GM18519 (cell line): ENCODE results near the gene ZNF598.
A peak's percentile ranks its signal among the peaks of the same experiment; 100 is the strongest.

Source experiments
- ATAC-seq: cut with Tn5 transposase; IDR thresholded peaks from one replicate; pipeline ENCODE4 v1.9.1; 2021; ENCODE audit warnings: mild to moderate bottlenecking, moderate library complexity; ENCODE audit not compliant: unreplicated experiment, low FRiP score

The ZNF598 gene

DNA sequence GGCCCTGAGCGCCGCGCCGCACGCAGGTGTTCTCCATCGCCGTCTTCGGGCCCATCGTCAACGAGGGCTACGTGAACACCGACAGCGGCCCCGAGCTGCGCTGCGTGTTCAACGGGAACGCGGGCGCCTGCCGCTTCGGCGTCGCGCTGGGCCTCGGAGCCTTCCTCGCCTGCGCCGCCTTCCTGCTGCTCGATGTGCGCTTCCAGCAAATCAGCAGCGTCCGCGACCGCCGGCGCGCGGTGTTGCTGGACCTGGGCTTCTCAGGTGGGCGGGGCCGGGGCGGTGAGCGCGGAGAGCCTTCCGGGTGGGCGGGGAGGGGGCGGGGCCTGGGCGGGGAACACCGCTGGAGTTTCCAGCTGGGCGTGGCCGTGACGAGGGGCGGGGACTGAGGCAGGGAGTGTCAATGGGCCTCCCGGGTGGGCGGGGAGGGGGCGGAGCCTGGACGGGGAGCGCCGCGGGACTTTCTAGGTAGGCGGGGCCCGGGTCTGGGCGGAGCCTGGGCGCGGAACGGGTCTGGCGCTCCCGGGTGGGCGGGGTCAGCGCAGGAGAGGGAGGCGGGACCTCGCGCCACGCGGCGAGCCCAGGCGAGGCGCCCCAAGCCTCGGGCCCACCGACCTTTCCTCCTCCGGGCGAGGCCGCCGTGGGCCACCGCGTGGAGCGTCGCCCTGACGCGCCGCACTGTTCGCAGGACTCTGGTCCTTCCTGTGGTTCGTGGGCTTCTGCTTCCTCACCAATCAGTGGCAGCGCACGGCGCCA, 17.5 kb downstream of the ZNF598 start:
- peak; percentile 40 for ATAC-seq

DNA sequence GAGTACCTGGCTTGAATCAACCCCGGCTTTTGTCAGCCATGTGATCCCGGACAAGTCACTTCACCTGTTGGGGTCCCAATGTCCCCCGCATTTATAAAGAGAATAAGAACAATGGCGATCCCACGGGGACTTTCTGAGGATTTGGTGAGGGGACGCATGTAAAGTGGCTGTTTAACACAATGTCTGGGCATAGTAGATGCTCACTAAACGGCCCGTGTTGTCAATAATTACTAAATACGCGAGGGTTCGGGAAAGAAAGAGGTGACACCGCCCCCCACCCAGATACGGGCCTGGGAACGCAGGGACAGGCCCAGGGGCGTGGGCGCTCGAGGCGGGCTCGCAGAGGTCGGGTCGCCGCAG, 18.1 kb downstream of the ZNF598 start:
- no peak for ATAC-seq

- no peak for ATAC-seq
Measured at GRCh38 chr16:1991135-1991551, 18.5 kb downstream of the ZNF598 start.

DNA sequence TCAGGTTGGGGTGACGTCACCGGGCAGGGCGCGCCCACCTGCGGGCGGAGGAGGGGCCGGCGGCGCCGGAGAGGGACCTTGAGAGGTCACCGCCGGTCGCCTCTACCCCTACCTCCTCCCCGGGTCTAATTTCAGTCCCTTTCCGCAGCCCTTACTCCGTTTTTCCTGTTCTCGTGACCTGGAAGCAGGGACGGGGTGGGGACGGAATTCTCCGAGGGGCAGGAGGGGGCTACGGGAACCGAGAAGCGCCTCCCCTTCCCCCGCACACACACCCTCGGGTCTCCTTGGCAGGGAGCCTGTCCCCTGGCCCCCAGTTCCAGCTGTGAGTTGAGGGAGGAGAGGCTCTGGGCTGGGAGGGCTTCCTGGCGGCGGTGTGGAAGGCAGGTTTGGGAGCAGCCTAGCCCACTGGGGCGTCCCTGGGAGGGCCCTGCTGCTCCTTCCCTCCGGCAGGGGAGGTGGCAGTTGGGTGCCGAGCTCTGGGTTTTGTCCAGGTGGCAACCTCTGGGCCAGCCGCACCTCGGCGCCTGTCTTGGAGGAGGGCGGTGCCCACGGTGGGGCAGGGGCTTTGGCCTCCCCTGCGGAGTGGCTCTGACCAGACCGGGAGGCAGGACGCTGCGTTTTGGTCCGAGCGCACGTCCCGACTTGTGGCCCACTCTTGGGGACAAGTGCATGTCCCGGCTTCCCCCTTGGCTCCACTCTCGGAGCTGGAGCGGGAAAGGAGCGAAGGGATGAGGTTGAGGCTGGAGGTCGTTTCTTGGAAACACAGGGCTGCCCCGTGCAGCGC, 19.1 kb downstream of the ZNF598 start:
- no peak for ATAC-seq

- no peak for ATAC-seq
Measured at GRCh38 chr16:1990101-1990350, 19.6 kb downstream of the ZNF598 start.

DNA sequence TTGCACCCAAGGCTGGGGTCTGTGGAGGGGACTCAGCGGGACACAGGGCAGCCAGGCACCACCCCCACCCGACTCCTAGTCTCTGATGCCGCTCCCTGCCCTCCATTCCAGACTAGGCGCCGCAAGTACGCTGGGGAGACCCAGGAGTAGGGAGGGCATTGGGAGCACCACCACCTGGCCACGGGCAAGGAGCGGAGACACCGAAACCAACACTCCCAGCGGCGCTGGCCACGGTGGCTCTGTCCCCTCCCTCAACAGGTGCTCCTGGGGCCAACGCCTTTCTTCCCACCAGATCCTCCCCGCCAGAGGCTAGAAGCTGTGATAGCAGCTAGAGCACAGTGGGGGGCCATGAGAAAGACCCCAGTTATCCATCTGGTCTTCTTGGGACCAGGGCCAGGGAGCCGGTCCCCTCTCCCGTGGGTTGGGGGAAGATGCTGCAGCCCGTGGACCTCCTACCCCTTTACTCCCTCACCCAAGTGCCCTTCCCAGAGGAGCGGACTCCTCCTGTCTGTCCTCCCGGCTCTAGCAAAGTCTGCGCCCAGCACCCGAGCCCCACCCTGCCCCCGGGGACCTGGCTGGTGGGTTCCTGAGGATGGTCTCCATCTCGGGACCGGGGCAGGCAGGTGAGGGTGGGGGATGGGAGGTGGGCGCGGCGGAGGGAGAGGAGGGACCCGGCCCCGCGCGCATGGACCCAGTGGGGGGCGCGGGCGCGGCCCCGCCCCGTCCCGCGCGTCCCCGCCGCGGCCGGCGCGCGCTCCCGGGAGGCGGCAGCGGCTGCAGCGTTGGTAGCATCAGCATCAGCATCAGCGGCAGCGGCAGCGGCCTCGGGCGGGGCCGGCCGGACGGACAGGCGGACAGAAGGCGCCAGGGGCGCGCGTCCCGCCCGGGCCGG, 20.2 kb downstream of the ZNF598 start, which contains the start of gene SYNGR3:
SYNGR3 (plus strand) TSS at position 762 of the 892 bp plus-strand sequence. CDS start 133 bp downstream, outside the sequence.
- no peak for ATAC-seq

GRCh38 chr16:1987198-1987597, 22.4 kb downstream of the ZNF598 start:
- no peak for ATAC-seq

DNA sequence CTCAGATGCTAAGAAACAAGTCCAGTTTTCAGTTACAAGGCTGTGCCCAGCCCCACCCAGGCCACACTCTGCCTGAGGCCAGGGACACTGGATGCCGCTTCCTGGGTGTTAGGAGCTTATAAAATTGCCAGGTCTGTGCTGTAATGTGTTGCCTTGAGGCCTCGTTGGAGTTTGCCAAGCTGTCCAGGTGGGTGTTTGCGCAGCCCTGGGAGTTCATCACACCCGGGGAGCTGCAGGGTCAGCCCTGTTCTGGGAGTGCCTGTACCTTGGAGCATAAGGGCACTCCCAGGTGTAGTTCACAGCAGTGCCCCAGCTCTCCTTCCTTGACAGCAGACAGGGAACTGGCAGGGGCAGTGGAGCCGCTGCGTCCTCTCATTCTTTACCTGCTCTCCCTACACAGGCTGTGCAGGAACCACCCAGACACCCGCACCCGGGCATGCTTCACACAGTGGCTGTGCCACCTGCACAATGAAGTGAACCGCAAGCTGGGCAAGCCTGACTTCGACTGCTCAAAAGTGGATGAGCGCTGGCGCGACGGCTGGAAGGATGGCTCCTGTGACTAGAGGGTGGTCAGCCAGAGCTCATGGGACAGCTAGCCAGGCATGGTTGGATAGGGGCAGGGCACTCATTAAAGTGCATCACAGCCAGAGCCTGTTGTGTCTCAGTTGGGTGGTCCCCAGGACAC, 24.0 kb downstream of the ZNF598 start:
- ATAC-seq: no peak

DNA sequence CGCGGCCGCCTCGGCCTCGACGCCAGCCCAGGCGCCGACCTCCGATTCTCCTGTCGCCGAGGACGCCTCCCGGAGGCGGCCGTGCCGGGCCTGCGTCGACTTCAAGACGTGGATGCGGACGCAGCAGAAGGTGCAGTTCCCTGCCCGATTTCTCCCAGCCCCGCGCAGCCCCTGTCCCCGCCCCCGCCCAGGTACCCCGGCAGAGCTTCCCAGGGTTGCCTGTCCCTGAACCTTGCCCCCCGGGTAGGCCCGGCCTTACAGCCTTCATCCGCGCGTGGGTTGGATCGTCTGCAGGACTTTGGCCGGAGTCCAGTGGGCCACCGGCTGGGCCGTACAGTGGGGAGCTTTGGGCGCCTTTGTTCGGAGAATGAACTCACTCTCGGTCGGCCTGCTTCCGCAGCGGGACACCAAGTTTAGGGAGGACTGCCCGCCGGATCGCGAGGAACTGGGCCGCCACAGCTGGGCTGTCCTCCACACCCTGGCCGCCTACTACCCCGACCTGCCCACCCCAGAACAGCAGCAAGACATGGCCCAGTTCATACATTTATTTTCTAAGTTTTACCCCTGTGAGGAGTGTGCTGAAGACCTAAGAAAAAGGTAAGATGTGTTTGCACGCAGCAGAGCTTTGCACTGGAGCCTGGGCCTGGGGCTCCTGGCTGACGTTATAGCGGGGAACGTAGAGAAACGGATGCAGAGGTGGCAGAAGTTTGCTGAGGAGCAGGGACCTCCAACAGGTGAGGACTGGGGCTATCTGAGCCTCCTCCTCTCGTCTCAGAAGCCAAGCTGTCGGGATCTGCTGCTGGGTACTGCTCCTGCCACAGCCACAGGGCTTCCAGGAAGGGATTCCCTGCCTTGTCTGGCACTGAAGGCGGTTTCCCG, 25.0 kb downstream of the ZNF598 start:
- no peak for ATAC-seq

- ATAC-seq: peak; percentile 50
Measured at GRCh38 chr16:1983544-1984346, 25.9 kb downstream of the ZNF598 start, which contains the start of gene GFER. Gene GFER (plus strand): TSS chr16:1984193. CDS start chr16:1984219, 26 bp downstream.

- no peak for ATAC-seq
Measured at GRCh38 chr16:1982991-1983543, 26.6 kb downstream of the ZNF598 start.

DNA sequence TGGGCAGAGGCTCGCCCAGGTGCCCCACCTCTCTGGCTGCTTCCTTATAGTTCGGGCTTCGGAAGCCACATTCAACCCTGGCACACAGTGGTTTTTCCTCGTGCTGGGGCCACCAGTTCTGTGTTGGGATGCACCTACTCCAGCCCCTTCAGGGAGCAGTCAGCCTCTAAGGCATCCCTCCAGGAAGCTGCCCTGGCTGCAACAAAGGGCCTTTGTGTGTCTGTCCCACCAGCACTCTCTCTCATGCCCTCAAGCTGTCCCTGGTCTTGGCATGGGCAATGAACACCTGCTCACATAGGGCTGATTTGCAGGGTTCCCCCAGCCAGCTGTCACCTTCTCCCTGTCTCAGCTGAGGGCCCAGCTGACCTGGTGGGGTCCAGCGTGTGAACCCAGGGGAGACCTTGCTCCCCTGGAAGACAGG, 27.6 kb downstream of the ZNF598 start:
- no peak for ATAC-seq

GRCh38 chr16:1981398-1981836, 28.2 kb downstream of the ZNF598 start, which contains the start of gene NOXO1:
Gene NOXO1 (minus strand): TSS chr16:1981469. CDS start chr16:1981179, 290 bp downstream.
- ATAC-seq: no peak

- no peak for ATAC-seq
Measured at GRCh38 chr16:1980770-1981087, 28.9 kb downstream of the ZNF598 start.

DNA sequence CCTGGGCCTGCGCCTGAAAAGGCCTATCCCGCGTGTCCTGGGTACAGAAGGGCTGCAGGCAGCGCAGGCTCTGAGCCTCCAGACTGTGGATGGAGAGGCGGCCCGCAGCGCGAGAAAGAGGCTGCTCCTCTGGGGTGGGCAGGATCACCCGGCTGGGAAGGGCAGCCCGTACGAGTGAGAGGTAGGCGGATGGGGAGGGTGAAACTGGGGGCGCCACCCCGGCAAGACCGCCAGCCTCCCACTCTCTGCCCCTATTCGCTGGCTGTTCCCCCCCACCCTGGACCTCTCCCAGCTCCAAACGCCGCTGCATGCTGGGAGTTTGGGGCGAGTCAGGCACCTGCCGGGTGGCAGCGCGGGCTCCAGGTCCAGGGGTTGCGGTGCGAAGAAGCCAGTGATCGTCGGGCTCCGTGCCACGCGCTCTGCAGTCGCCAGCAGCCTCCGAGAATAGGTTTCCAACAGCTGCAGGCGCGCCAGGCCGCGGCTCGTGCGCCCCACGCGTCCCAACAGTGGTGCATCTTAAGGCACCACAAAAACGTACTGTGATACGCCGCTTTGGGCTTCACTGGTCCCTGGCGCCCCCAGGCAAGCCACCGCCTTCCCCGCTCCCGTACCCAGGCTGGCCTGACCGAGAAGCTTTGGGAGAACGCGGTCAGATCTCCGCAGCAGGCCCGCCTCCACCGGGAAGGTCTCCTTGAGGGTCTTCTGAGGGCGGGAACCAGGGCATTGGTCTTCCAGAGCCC, 29.4 kb downstream of the ZNF598 start:
- ATAC-seq: no peak

DNA sequence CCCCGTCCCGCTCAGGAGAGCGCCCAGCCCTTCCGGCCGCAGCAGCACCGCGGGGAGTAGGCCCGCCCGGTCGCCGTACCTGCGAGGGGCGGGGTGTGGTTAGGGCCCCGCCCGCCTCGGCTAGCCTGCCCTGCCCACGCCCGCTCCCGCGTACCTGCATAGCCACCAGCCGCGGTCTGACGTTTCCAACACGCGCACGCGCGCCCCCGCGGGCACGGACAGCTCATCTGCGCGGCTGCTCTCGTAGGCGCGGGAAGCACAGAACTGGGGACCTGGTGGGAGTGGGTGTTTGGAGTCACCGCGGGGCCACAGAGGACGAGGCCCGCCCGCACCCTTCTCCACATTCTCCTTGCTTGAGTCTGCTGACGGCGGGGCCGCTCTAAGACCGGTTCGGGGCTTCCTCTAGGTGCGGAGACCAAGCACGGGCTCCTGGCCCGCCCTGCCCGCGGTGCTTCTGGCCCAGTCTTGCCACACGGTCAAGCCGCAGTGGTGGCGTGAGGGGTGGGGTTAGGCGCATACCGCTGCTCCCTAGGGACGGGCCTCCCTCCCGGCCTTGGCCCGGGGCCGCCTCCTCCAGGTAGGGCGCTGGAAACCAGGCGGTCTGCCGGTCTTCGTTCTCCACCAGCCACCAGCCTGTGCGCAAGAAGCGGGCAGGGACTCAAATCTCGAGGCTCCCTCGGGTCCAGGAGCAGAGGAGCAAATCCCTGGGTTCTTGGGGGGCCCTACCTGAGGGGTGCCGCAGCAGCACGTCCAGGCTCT, 30.2 kb downstream of the ZNF598 start:
- no peak for ATAC-seq
